ENCODE measurements around the gene BAIAP2.
"Not testable (repeated sequence)": the region's sequence is repeated elsewhere in the genome, so short reads cannot be mapped to it uniquely, and the experiment has no call there.

The BAIAP2 gene

GRCh38 chr17:81025065-81025740 is 9.7 kb upstream of the BAIAP2 start:
- no peak for DNase-seq

- DNase-seq = no peak
These were observed 9.2 kb upstream of the BAIAP2 start for GRCh38 chr17:81025741-81026129.

GRCh38 chr17:81026266-81027036 is 8.5 kb upstream of the BAIAP2 start:
- DNase-seq = no peak

GRCh38 chr17:81027038-81027437 is 7.9 kb upstream of the BAIAP2 start:
- no peak for DNase-seq

- DNase-seq = no peak
These were observed 7.1 kb upstream of the BAIAP2 start for GRCh38 chr17:81027591-81028505.

- DNase-seq = no peak
These were observed 6.5 kb upstream of the BAIAP2 start for GRCh38 chr17:81028506-81028858.

- no peak for DNase-seq
These were observed 5.1 kb upstream of the BAIAP2 start for GRCh38 chr17:81029859-81030258.

GRCh38 chr17:81030312-81030711 is 4.6 kb upstream of the BAIAP2 start:
- DNase-seq = not testable (repeated sequence)

GRCh38 chr17:81030741-81031565 is 4.0 kb upstream of the BAIAP2 start:
- DNase-seq = no peak

GRCh38 chr17:81031566-81032550 is 3.1 kb upstream of the BAIAP2 start:
- DNase-seq = no peak

- no peak for DNase-seq
These were observed 2.1 kb upstream of the BAIAP2 start for GRCh38 chr17:81032641-81033480.

GRCh38 chr17:81033535-81034167 is 1.3 kb upstream of the BAIAP2 start:
- peak; percentile 67 to 74 for DNase-seq

GRCh38 chr17:81034168-81034777 is 678 bp upstream of the BAIAP2 start:
- no peak for DNase-seq

GRCh38 chr17:81035521-81036196 is 708 bp downstream of the BAIAP2 start:
- DNase-seq = peak in 1 of 2 donors; percentile 18

- DNase-seq = no peak
These were observed 1.4 kb downstream of the BAIAP2 start for GRCh38 chr17:81036197-81036941.

GRCh38 chr17:81037026-81037797 is 2.3 kb downstream of the BAIAP2 start:
- DNase-seq = no peak

All from inflammatory macrophage treated with lipopolysaccharide for 1 hour (primary cell).